H9 (cell line): ENCODE measurements around the gene RNF180. TPM values are rescaled to one million over a fixed set of nuclear protein-coding genes. Genes with fewer than 3 reads are reported as not detected.

ENCODE experiments used
- DNase-seq: peaks from one replicate; pipeline ENCODE4 v3.0.0-alpha.2; 2017
- H2AFZ ChIP-seq: one replicate; pipeline ENCODE4 v1.6.1; 2013; ENCODE audit warnings: mild to moderate bottlenecking, low read length, control low read depth, moderate library complexity
- H2AK5ac ChIP-seq: 2 replicates; pipeline ENCODE4 v1.6.1; 2013; ENCODE audit warnings: low read length, control low read depth, mixed read lengths; ENCODE audit not compliant: insufficient read length
- H2BK120ac ChIP-seq: one replicate; pipeline ENCODE4 v1.6.1; 2013; ENCODE audit warnings: low read depth, mild to moderate bottlenecking, low read length, control low read depth, inconsistent platforms; ENCODE audit not compliant: poor library complexity, severe bottlenecking
- H2BK12ac ChIP-seq: 2 replicates; pipeline ENCODE4 v1.6.1; 2013; ENCODE audit warnings: low read length, control low read depth, mixed read lengths, low read depth; ENCODE audit not compliant: insufficient read length
- H2BK15ac ChIP-seq: 2 replicates; pipeline ENCODE4 v1.6.1; 2013; ENCODE audit warnings: low read depth, low read length, control low read depth
- H2BK20ac ChIP-seq: one replicate; pipeline ENCODE4 v1.6.1; 2013; ENCODE audit warnings: low read depth, mild to moderate bottlenecking, low read length, control low read depth, inconsistent platforms; ENCODE audit not compliant: poor library complexity, severe bottlenecking
- H2BK5ac ChIP-seq: 2 replicates; pipeline ENCODE4 v1.6.1; 2013; ENCODE audit warnings: low read length, control low read depth, mixed read lengths; ENCODE audit not compliant: insufficient read length
- H3K14ac ChIP-seq: 2 replicates; pipeline ENCODE4 v1.6.1; 2013; ENCODE audit warnings: low read length, control low read depth; ENCODE audit not compliant: insufficient read depth
- H3K18ac ChIP-seq: 2 replicates; pipeline ENCODE4 v1.6.1; 2013; ENCODE audit warnings: low read depth, mild to moderate bottlenecking, mixed read lengths, low read length, control low read depth; ENCODE audit not compliant: insufficient read length
- H3K23ac ChIP-seq: 2 replicates; pipeline ENCODE4 v1.6.1; 2013; ENCODE audit warnings: low read length, control low read depth, mixed read lengths, low read depth; ENCODE audit not compliant: insufficient read length
- H3K23me2 ChIP-seq: 2 replicates; pipeline ENCODE4 v1.6.1; 2013; ENCODE audit warnings: low read depth, mild to moderate bottlenecking, mixed read lengths, low read length, control low read depth; ENCODE audit not compliant: insufficient read length, poor library complexity, severe bottlenecking
- H3K27ac ChIP-seq: 2 replicates; pipeline ENCODE4 v1.5.1; 2013; ENCODE audit warnings: low read length, control low read depth, mixed read lengths, low read depth; ENCODE audit not compliant: insufficient read length
- H3K27me3 ChIP-seq: 2 replicates; pipeline ENCODE4 v1.6.1; 2013; ENCODE audit warnings: low read length, control low read depth, inconsistent platforms; ENCODE audit not compliant: insufficient read depth
- H3K4ac ChIP-seq: 2 replicates; pipeline ENCODE4 v1.6.1; 2013; ENCODE audit warnings: low read depth, mild to moderate bottlenecking, control low read depth, inconsistent platforms, low read length, moderate library complexity
- H3K4me1 ChIP-seq: 2 replicates; pipeline ENCODE4 v1.6.1; 2013; ENCODE audit warnings: low read length, control low read depth, inconsistent platforms; ENCODE audit not compliant: insufficient read depth
- H3K4me2 ChIP-seq: 2 replicates; pipeline ENCODE4 v1.6.1; 2013; ENCODE audit warnings: low read length, control low read depth, mixed read lengths; ENCODE audit not compliant: insufficient read length, insufficient read depth
- H3K56ac ChIP-seq: 2 replicates; pipeline ENCODE4 v1.6.1; 2013; ENCODE audit warnings: low read depth, mild to moderate bottlenecking, mixed read lengths, low read length, control low read depth; ENCODE audit not compliant: insufficient read length
- H3K79me1 ChIP-seq: 2 replicates; pipeline ENCODE4 v1.6.1; 2013; ENCODE audit warnings: low read depth, mild to moderate bottlenecking, moderate library complexity, low read length, control low read depth, inconsistent platforms; ENCODE audit not compliant: insufficient read depth, poor library complexity, severe bottlenecking
- H3K79me2 ChIP-seq: 2 replicates; pipeline ENCODE4 v1.6.1; 2013; ENCODE audit warnings: low read length, control low read depth, inconsistent platforms; ENCODE audit not compliant: insufficient read depth
- H3K9ac ChIP-seq: 2 replicates; pipeline ENCODE4 v1.6.1; 2013; ENCODE audit warnings: low read length, control low read depth, mixed read lengths; ENCODE audit not compliant: insufficient read length; ENCODE audit errors: extremely low read depth
- H3K9me3 ChIP-seq: one replicate; pipeline ENCODE4 v1.6.1; 2013; ENCODE audit warnings: low read depth, low read length, inconsistent platforms; ENCODE audit not compliant: control insufficient read depth
- H3T11ph ChIP-seq: one replicate; pipeline ENCODE4 v1.6.1; 2013; ENCODE audit warnings: mild to moderate bottlenecking, low read length, control low read depth, inconsistent platforms
- H4K20me1 ChIP-seq: one replicate; pipeline ENCODE4 v1.6.1; 2013; ENCODE audit not compliant: control insufficient read depth, insufficient read length, insufficient read depth
- H4K5ac ChIP-seq: 2 replicates; pipeline ENCODE4 v1.6.1; 2013; ENCODE audit warnings: low read depth, mild to moderate bottlenecking, mixed read lengths, low read length, control low read depth; ENCODE audit not compliant: insufficient read length
- H4K8ac ChIP-seq: replicated peaks from 2 replicates; pipeline ENCODE4 v1.6.1; 2013; ENCODE audit warnings: low read length, control low read depth, mixed read lengths, low read depth; ENCODE audit not compliant: insufficient read length
- H4K91ac ChIP-seq: 2 replicates; pipeline ENCODE4 v1.6.1; 2013; ENCODE audit warnings: low read depth, mild to moderate bottlenecking, moderate library complexity, mixed read lengths, low read length, control low read depth; ENCODE audit not compliant: insufficient read length
- H3K27ac Mint-ChIP-seq, 3 experiments: 2 replicates in 2 of 3; 3 replicates in 1 of 3; pipeline ENCODE4 v1.8.0; 2020 to 2021; ENCODE audit warnings: mixed read lengths in 3 of 3, mild to moderate bottlenecking in 1 of 3, moderate library complexity in 1 of 3
- H3K27me3 Mint-ChIP-seq: 2 replicates; pipeline ENCODE4 v1.8.0; 2021; ENCODE audit warnings: low read depth, mild to moderate bottlenecking, moderate library complexity, mixed read lengths
- H3K36me3 Mint-ChIP-seq, 3 experiments: 2 replicates in 2 of 3; 3 replicates in 1 of 3; pipeline ENCODE4 v1.8.0; 2020 to 2021; ENCODE audit warnings: low read depth in 3 of 3, mixed read lengths in 3 of 3; ENCODE audit not compliant: insufficient read depth in 1 of 3
- H3K4me1 Mint-ChIP-seq, 2 experiments: 2 replicates each; pipeline ENCODE4 v1.8.0; 2020; ENCODE audit warnings: mixed read lengths in 2 of 2
- H3K4me3 Mint-ChIP-seq, 2 experiments: 2 replicates in 1 of 2; 3 replicates in 1 of 2; pipeline ENCODE4 v1.8.0; 2020 to 2021; ENCODE audit warnings: mild to moderate bottlenecking in 2 of 2, mixed read lengths in 2 of 2, moderate library complexity in 1 of 2
- H3K9me3 Mint-ChIP-seq, 2 experiments: 2 replicates in 1 of 2; 3 replicates in 1 of 2; pipeline ENCODE4 v1.8.0; 2020; ENCODE audit warnings: mild to moderate bottlenecking in 2 of 2, mixed read lengths in 2 of 2, moderate library complexity in 1 of 2
- WGBS: extraction: QIAGEN DNeasy Blood & Tissue Kit; methylation state at CpG from one replicate; pipeline ENCODE4 v1.1.7; 2013; ENCODE audit warnings: missing lambda C conversion rate, low lambda C conversion rate, mixed read lengths; ENCODE audit not compliant: insufficient read length; ENCODE audit errors: extremely low coverage; 5-methylcytosine and 5-hydroxymethylcytosine counted together
- total RNA-seq: library from RNA; stranded (reverse); gene quantifications from 2 replicates; pipeline ENCODE4 v1.2.1, GENCODE V29; 2021
- TF ChIP-seq, protein P1 (sequence below): fragments of 200-600 bp; sonication (generic); conservative IDR thresholded peaks from 3 replicates; pipeline ENCODE4 v1.8.0; 2021; ENCODE audit warnings: antibody characterized with exemption, mild to moderate bottlenecking

Gene RNF180
- total RNA-seq, 1 experiment from 2014 or later = 2.5 TPM

DNA sequence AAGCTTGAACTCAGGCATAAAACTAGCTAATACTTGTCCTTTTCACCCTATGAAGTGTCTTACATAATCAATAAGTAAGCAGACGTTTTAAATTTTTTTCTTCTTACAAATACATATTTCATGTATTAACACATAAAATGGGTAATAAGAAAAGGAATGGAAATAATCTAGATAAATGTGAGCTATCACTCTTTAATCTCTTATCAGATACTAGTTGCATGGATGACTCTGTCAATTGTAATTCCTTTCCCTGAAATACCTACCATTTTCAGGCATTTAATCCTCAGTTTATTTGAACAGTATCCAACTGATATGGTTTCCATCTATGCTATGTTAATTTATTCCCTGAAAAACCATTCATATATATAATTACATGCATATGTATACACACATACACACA lies 174.1 kb downstream of the RNF180 start:
- Histone ChIP-seq H3K18ac (no peak overlapping the region), H3K9me3 (no peaks in the 10 kb centered on the region), H2AFZ (no peak overlapping the region), H3K4ac (no peak overlapping the region), H3K23ac (no peak overlapping the region), H2BK5ac (no peak overlapping the region), H2BK12ac (no peak overlapping the region), H2AK5ac (no peak overlapping the region), H4K91ac (no peak overlapping the region), H3K23me2 (no peaks in the 10 kb centered on the region), H3K14ac (no peak overlapping the region), H3K27ac (no peak overlapping the region), H4K8ac (no peak overlapping the region), H3K27me3 (no peaks in the 10 kb centered on the region), H4K20me1 (no peaks in the 10 kb centered on the region), H3K4me2 (no peak overlapping the region), H2BK120ac (no peak overlapping the region), H3K79me2 (no peaks in the 10 kb centered on the region), H3T11ph (no peak overlapping the region), H3K56ac (no peak overlapping the region), H4K5ac (no peak overlapping the region), H2BK15ac (no peak overlapping the region), H3K9ac (no peak overlapping the region), H3K79me1 (no peaks in the 10 kb centered on the region), H2BK20ac (no peak overlapping the region), H3K4me1 (no peaks in the 10 kb centered on the region)
- Mint-ChIP-seq H3K9me3 (no peaks in the 10 kb centered on the region), H3K4me1 (no peaks in the 10 kb centered on the region), H3K4me3 (no peak overlapping the region), H3K36me3 (no peaks in the 10 kb centered on the region), H3K27me3 (no peaks in the 10 kb centered on the region), H3K27ac (no peak overlapping the region)
- no peak for DNase-seq
- WGBS = no CpG with 5 or more reads among the region's 1 CpG
- TF ChIP-seq, protein P1, sequence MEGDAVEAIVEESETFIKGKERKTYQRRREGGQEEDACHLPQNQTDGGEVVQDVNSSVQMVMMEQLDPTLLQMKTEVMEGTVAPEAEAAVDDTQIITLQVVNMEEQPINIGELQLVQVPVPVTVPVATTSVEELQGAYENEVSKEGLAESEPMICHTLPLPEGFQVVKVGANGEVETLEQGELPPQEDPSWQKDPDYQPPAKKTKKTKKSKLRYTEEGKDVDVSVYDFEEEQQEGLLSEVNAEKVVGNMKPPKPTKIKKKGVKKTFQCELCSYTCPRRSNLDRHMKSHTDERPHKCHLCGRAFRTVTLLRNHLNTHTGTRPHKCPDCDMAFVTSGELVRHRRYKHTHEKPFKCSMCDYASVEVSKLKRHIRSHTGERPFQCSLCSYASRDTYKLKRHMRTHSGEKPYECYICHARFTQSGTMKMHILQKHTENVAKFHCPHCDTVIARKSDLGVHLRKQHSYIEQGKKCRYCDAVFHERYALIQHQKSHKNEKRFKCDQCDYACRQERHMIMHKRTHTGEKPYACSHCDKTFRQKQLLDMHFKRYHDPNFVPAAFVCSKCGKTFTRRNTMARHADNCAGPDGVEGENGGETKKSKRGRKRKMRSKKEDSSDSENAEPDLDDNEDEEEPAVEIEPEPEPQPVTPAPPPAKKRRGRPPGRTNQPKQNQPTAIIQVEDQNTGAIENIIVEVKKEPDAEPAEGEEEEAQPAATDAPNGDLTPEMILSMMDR = no peak
